HG02759 (cell line): ENCODE results near the gene GPC6.

Source experiments
- ATAC-seq: cut with Tn5 transposase; IDR thresholded peaks from one replicate; pipeline ENCODE4 v1.9.1; 2021; ENCODE audit warnings: mild to moderate bottlenecking, moderate library complexity; ENCODE audit not compliant: unreplicated experiment

Gene GPC6

GRCh38 chr13:94218951-94219350 is 992.3 kb downstream of the GPC6 start:
- ATAC-seq: no peak

GRCh38 chr13:94224670-94225069 is 998.1 kb downstream of the GPC6 start:
- no peak for ATAC-seq

- ATAC-seq: no peak
These were observed 1000.8 kb downstream of the GPC6 start for GRCh38 chr13:94227255-94227879.

- ATAC-seq: no peak
These were observed 1002.2 kb downstream of the GPC6 start for GRCh38 chr13:94228763-94229162.

GRCh38 chr13:94232161-94232950 is 1005.7 kb downstream of the GPC6 start:
- no peak for ATAC-seq

DNA sequence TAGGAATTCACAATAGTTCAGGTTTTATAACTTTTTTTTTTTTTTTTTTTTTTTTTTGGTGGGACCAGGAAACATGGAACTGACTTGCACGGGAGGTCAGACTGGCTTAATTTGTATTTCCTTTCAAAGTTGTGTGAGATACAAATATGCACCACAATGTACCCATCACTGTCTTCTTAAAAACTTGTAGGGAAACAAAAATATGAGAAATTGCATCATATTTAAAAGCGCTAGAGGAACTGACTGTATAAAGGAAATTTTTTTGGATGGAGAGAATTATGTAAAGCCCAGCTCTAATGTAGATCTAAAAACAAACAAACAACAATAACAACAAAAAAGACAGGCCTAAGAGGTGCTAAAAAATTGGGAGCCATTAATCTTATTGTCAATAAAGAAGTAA is 1006.3 kb downstream of the GPC6 start:
- no peak for ATAC-seq

DNA sequence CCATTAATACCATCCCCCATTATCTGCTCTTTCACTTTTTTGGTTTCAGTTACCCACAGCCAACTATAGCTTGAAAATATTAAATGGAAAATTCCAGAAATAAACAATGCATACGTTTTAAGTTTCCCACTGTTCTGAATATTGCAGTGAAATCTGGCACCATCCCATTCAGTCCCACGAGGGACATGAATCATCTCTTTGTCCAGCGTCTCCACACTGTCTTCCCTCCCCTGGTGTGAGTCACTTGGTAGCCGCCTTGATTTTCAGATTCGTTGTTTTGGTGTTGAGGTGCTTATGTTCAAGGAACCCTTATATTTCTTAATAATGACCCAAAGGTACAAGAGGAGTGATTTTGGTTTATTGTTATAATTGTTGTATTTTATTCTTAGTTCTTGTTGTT is 1006.8 kb downstream of the GPC6 start:
- no peak for ATAC-seq

DNA sequence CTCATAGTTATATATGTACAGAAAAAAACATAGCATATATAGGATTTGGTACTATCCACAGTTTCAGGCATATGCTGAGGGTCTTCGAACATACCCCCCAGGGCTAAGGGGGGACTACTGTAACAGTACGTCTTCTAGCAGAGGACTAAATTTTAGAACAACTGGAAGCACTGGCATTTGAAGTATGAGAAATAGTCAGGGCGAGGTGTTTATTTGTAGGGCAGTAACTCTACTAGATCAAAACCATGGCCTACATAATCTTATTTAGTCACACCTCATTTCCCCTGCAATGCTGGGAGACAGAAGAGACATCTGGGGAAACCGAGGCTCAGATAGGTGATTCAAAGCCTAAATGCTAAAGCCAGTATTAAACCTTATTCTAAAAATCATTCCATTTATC is 1007.2 kb downstream of the GPC6 start:
- ATAC-seq: no peak

- ATAC-seq: no peak
These were observed 1008.1 kb downstream of the GPC6 start for GRCh38 chr13:94234738-94235137.

- ATAC-seq: no peak
These were observed 1009.5 kb downstream of the GPC6 start for GRCh38 chr13:94236132-94236531.

- ATAC-seq: no peak
These were observed 1010.3 kb downstream of the GPC6 start for GRCh38 chr13:94236872-94237271.

DNA sequence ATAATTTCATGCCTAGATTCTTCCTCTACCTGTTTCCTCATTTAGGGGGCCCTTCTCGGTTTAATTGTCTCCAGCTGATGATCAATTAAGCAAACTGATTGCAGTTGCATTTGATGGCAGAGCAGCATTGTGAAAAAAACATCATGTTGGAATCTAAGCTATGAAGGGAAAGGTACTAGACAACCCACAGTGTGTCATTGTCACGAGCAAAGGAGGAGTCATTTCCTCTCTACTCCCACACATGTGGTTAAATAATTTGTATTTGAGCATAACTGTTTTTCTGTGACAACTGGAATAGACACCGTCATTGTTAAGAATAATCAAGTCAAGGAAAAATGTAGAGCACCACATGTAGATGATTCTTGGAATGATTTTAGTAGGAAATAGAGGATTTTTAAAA is 1012.5 kb downstream of the GPC6 start:
- ATAC-seq: peak; percentile 61

- ATAC-seq: no peak
These were observed 1015.9 kb downstream of the GPC6 start for GRCh38 chr13:94242554-94242953.

- ATAC-seq: no peak
These were observed 1016.9 kb downstream of the GPC6 start for GRCh38 chr13:94243551-94243950.

GRCh38 chr13:94246495-94246894 is 1019.9 kb downstream of the GPC6 start:
- ATAC-seq: no peak

DNA sequence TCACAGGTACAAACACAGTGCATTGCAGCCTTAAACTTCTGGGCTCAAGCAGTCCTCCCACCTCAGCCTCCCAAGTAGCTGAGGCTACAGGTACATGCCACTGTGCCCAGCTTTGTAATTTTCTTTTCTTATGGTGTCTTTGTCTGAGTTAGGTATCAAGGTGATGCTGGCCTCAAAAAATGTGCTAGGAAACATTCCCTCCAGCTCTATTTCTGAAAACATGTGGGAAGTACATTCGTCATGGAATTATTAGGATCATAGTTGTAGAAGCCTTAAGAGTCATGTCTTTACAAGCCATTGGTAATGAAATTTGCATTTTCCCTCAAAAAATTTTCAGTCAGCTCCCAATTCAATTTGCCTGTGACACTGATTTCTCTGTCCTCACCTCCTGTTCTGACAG is 1021.3 kb downstream of the GPC6 start:
- ATAC-seq: no peak

DNA sequence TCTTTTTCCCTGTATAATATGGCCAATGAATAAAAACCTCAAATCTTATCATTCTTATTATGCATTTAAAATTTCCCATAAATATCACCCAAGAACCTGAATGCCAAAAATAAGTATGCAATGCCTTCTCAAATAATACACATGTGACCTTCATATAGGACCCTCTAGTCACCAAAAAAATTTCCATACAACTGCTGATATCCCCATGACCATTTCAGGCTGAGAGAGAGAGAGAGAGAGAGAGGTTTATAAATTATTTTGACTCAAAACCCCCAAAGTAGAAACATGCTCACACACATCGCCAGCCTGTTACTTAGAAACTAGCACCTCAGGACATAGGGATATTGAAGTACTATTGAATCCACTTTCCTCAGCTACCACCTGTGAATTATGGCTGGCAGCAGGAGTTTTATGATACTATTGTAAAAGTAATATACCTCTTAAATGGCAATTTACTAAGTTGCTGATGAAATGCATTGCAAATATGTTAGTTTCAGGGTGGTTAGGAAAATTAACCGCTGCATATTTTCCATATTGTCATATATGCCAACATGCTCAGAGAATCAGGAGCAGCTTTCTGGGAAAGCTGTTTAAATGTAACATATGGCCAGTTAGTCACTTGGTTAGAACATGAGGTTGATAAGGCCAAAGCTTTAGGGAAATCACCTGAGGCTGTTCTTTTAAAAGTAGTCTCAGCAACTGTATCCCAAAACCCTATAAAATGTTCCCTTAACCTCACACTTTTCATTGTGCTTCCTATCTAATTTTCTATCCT is 1022.0 kb downstream of the GPC6 start:
- no peak for ATAC-seq

DNA sequence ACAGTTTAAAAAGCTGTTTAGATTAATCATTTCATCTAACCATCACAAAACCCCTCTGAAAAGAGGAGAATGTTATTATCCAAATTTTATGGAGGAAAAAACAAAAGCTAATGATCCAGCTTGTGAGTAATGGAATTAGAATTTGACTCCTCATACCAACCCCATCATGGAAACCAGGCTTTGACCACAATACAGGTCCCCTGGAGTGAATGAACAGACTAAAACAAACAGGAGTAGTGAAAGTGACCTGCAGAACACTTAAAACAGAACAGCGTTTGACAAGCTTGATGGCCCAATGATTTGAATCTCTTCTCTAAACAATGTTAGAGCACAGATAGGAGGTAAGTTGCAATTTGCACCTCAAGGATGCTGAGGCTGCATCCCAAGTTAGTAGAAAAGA is 1022.9 kb downstream of the GPC6 start:
- no peak for ATAC-seq

DNA sequence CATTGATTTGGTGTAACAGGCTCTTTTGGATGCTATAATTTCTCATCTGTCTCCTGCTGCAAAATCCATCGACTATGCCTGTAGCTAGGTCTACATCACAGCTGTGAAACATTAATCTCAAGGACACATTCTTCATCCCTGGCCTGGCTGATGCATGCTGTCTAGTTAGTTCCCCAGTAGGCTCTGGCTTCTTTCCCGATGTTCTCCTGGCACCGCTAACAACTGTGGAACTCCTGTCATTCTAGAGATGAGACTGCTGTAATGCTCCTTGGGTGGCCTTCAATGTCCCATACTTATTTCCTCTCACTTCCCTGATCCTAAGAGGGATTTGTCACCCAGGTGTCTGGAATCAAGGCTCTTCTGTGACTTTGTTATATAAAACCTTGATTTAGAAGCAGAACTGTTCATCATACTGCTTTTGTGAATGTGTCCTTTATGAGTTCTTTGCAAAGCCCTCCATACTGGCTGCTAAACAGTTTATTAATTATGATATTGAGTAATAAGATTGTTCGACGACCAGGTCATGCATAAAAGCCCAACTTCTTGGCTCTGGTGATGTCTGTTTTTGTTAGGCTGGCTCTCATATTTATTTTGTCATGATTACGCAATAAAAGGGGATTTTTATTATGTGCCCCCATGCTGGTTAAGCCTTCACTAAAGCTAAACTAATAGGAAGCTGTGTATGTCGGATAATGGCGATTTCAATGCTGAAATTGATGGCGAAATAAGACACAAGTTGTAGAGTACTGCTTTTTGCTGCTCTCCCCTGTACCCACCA is 1025.4 kb downstream of the GPC6 start:
- no peak for ATAC-seq

- ATAC-seq: no peak
These were observed 1028.1 kb downstream of the GPC6 start for GRCh38 chr13:94254737-94255136.

DNA sequence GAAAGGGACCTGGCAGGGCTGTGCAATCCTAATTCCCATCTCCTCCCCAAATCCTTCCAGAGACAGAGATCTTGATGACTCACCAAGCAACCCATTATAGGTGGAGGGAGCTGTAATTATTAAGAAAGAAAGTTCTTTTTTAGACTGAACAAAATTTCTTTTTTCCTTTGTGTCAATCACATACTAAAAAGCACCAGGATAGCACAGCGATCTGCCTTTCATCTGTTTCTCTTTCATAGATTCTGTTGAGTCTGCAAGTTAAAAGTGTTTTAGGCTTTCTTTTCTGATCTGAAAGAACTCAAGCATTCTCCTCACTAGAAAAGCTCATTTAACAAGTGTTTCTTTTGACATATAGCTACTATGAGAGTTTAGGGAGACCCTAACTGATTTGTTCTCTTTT is 1030.1 kb downstream of the GPC6 start:
- no peak for ATAC-seq
